NCI-H2029 treated with DMSO at 0.1 percent for 48 hours (cell line): ENCODE results near the gene NHERF2.

Source experiments
- DNase-seq: peaks from one replicate; lab custom pipeline; 2025; lab: John Stamatoyannopoulos, UW

The NHERF2 gene

GRCh38 chr16:2061023-2061422, 34.3 kb downstream of the NHERF2 start:
- no peak for DNase-seq

- no peak for DNase-seq
These were observed 34.8 kb downstream of the NHERF2 start for GRCh38 chr16:2061526-2061925.

GRCh38 chr16:2062801-2063200, 36.1 kb downstream of the NHERF2 start:
- DNase-seq, result no peak

GRCh38 chr16:2063861-2064260, 37.2 kb downstream of the NHERF2 start:
- DNase-seq, result no peak

- no peak for DNase-seq
These were observed 37.8 kb downstream of the NHERF2 start for GRCh38 chr16:2064368-2064945.

GRCh38 chr16:2066139-2066538, 39.4 kb downstream of the NHERF2 start:
- DNase-seq, result no peak

- no peak for DNase-seq
These were observed 44.1 kb downstream of the NHERF2 start for GRCh38 chr16:2070576-2071453.

- no peak for DNase-seq
These were observed 44.9 kb downstream of the NHERF2 start for GRCh38 chr16:2071454-2072202.

GRCh38 chr16:2072926-2073325, 46.2 kb downstream of the NHERF2 start:
- no peak for DNase-seq

- DNase-seq, result no peak
These were observed 47.4 kb downstream of the NHERF2 start for GRCh38 chr16:2074071-2074470.

GRCh38 chr16:2075631-2076030, 48.9 kb downstream of the NHERF2 start:
- no peak for DNase-seq

GRCh38 chr16:2076072-2076865, 49.6 kb downstream of the NHERF2 start:
- no peak for DNase-seq

- DNase-seq, result no peak
These were observed 50.3 kb downstream of the NHERF2 start for GRCh38 chr16:2077016-2077415.

GRCh38 chr16:2077696-2078095, 51.0 kb downstream of the NHERF2 start:
- DNase-seq, result no peak

- DNase-seq, result no peak
These were observed 51.4 kb downstream of the NHERF2 start for GRCh38 chr16:2078096-2078495.

GRCh38 chr16:2078691-2079090, 52.0 kb downstream of the NHERF2 start:
- DNase-seq, result no peak

GRCh38 chr16:2079311-2079800, 52.7 kb downstream of the NHERF2 start:
- no peak for DNase-seq

GRCh38 chr16:2079991-2080390, 53.3 kb downstream of the NHERF2 start:
- no peak for DNase-seq

GRCh38 chr16:2081201-2082084, 54.7 kb downstream of the NHERF2 start:
- no peak for DNase-seq

GRCh38 chr16:2082171-2082982, 55.7 kb downstream of the NHERF2 start:
- DNase-seq, result no peak
